B cell (primary cell): Measurements from ENCODE around the gene NTM. TPM values are rescaled to one million over a fixed set of nuclear protein-coding genes. Genes with fewer than 3 reads are reported as not detected.

ENCODE experiments used
- ATAC-seq: fragments of 200-7000 bp; cut with Tn5 transposase; one replicate; pipeline ENCODE4 v1.10.0; 2021; ENCODE audit warnings: low read depth, mild to moderate bottlenecking, moderate number of reproducible peaks, moderate library complexity
- CTCF ChIA-PET: fragments of 350-600 bp; sonication (Branson Sonifier 250); formaldehyde crosslinking; loops from one replicate; lab custom pipeline; 2021; ENCODE audit warnings: antibody characterized with exemption, inconsistent platforms; lab: Charles Lee
- POLR2A ChIA-PET: fragments of 350-600 bp; sonication (Branson Sonifier 250); formaldehyde crosslinking; loops from one replicate; lab custom pipeline; 2021; ENCODE audit warnings: antibody characterized with exemption; lab: Charles Lee
- DNase-seq: peaks from one replicate; pipeline ENCODE4 v3.0.0; 2013
- H2AFZ ChIP-seq: 2 replicates; pipeline ENCODE4 v1.6.1; 2012; ENCODE audit warnings: mild to moderate bottlenecking, low read depth, low read length; ENCODE audit not compliant: insufficient read depth, poor library complexity, severe bottlenecking
- H3K27ac ChIP-seq, 2 donors: 1 replicate in 1 of 2; 2 replicates in 1 of 2; pipeline ENCODE4 v1.5.1; 2012 to 2013; ENCODE audit warnings: low read length in 2 of 2, mild to moderate bottlenecking in 2 of 2, moderate library complexity in 1 of 2
- H3K27me3 ChIP-seq, 4 experiments: fragments of 200-600 bp in 1 of 4; sonication (generic) in 1 of 4; replicated peaks in 1 of 4; 1 replicate in 2 of 4; 2 replicates in 2 of 4; pipeline versions ENCODE4 v1.6.1 to v1.7.0; 2013 to 2016; ENCODE audit warnings: low read length in 3 of 4, mild to moderate bottlenecking in 2 of 4, mixed read lengths in 1 of 4, moderate library complexity in 1 of 4; ENCODE audit not compliant: insufficient read depth in 4 of 4, control insufficient read depth in 3 of 4; ENCODE audit errors: control extremely low read depth in 1 of 4
- H3K36me3 ChIP-seq, 2 experiments: replicated peaks in 1 of 2; 1 replicate in 1 of 2; 2 replicates in 1 of 2; pipeline versions ENCODE4 v1.6.1 to v1.7.1; 2013; ENCODE audit warnings: low read length in 1 of 2; ENCODE audit not compliant: insufficient read depth in 2 of 2, control insufficient read depth in 1 of 2; ENCODE audit errors: control extremely low read depth in 1 of 2, extremely low read depth in 1 of 2
- H3K4me1 ChIP-seq, 2 donors: fragments of 200-600 bp in 1 of 2; sonication (generic) in 1 of 2; 1 replicate in 1 of 2; 2 replicates in 1 of 2; pipeline versions ENCODE4 v1.5.1 to v1.6.1; 2013 to 2017; ENCODE audit warnings: low read length in 2 of 2; ENCODE audit not compliant: control insufficient read depth in 2 of 2, insufficient read depth in 2 of 2
- H3K4me2 ChIP-seq: replicated peaks from 2 replicates; pipeline ENCODE3; 2012; ENCODE audit warnings: mild to moderate bottlenecking, low read depth, low read length; ENCODE audit not compliant: poor library complexity, severe bottlenecking
- H3K4me3 ChIP-seq, 5 experiments: fragments of 200-600 bp in 1 of 5; sonication (generic) in 1 of 5; 1 replicate in 3 of 5; 2 replicates in 2 of 5; pipeline versions ENCODE4 v1.5.1 to v1.7.0; 2011 to 2016; ENCODE audit warnings: low read length in 4 of 5, mild to moderate bottlenecking in 4 of 5, low read depth in 2 of 5, control low read depth in 1 of 5, moderate library complexity in 1 of 5; ENCODE audit not compliant: insufficient read depth in 1 of 5; ENCODE audit errors: control extremely low read depth in 1 of 5, extremely low read depth in 1 of 5
- H3K79me2 ChIP-seq: fragments of 200-600 bp; sonication (generic); one replicate; pipeline ENCODE4 v1.6.0; 2016; ENCODE audit warnings: low read length; ENCODE audit not compliant: control insufficient read depth, insufficient read depth
- H3K9ac ChIP-seq: fragments of 200-600 bp; sonication (generic); 2 replicates; pipeline ENCODE4 v1.6.1; 2017; ENCODE audit warnings: mild to moderate bottlenecking, low read length, moderate library complexity
- H3K9me3 ChIP-seq, 3 donors: one replicate each; pipeline versions ENCODE4 v1.6.1 to v1.7.1; 2013; ENCODE audit warnings: low read length in 2 of 3; ENCODE audit not compliant: control insufficient read depth in 2 of 3, insufficient read depth in 1 of 3; ENCODE audit errors: control extremely low read depth in 1 of 3
- H4K20me1 ChIP-seq: 2 replicates; pipeline ENCODE4 v1.6.0; 2012; ENCODE audit warnings: mild to moderate bottlenecking, low read length; ENCODE audit not compliant: insufficient read depth, control insufficient read depth, poor library complexity, severe bottlenecking
- H3K27ac Mint-ChIP-seq: one replicate; pipeline ENCODE4 v1.8.0; 2021; ENCODE audit warnings: mixed read lengths
- H3K27me3 Mint-ChIP-seq: one replicate; pipeline ENCODE4 v1.8.0; 2021; ENCODE audit warnings: mixed read lengths
- H3K4me1 Mint-ChIP-seq: one replicate; pipeline ENCODE4 v1.8.0; 2021; ENCODE audit warnings: mixed read lengths
- H3K4me3 Mint-ChIP-seq: one replicate; pipeline ENCODE4 v1.8.0; 2021; ENCODE audit warnings: mixed read lengths
- H3K9me3 Mint-ChIP-seq: one replicate; pipeline ENCODE4 v1.8.0; 2022; ENCODE audit warnings: mixed read lengths; ENCODE audit not compliant: insufficient read depth
- CTCF ChIP-seq: fragments of 200-600 bp; IDR thresholded peaks from one replicate; pipeline ENCODE4 v1.8.0; 2022; ENCODE audit warnings: antibody characterized with exemption, mild to moderate bottlenecking
- EZH2 ChIP-seq: IDR thresholded peaks from 2 replicates; pipeline ENCODE4 v1.6.1; 2012; ENCODE audit warnings: borderline replicate concordance, low read depth, mild to moderate bottlenecking, moderate library complexity, low read length; ENCODE audit not compliant: insufficient read depth, poor library complexity, severe bottlenecking
- WGBS: methylation state at CpG from one replicate; pipeline ENCODE4 v1.1.5; 2013; ENCODE audit warnings: missing lambda C conversion rate; ENCODE audit not compliant: insufficient coverage; 5-methylcytosine and 5-hydroxymethylcytosine counted together
- intact Hi-C: fragments of 100-400 bp; cut with micrococcal nuclease; formaldehyde crosslinking; loops from one replicate; pipeline ENCODE4 v1.10.0; 2022
- polyA plus RNA-seq: library from polyadenylated mRNA; depleted of rRNA; stranded (reverse); fragments of >200 nt; gene quantifications from 2 replicates; pipeline ENCODE4 v1.2.3, GENCODE V29; 2012
- total RNA-seq, 2 donors: library from RNA; stranded (reverse); fragments of 120-200 nt in 1 of 2; gene quantifications; 1 replicate in 1 of 2; 2 replicates in 1 of 2; pipeline versions ENCODE4 v1.2.3 to v1.2.4, GENCODE V29; 2013 to 2022

NTM gene
- total and polyA plus RNA-seq, 2 donors (not counting 1 experiment from before 2014, with no cell fraction given), result not detected

- Histone ChIP-seq H2AFZ (peak overlapping the region; percentile 47), H3K4me1 (peaks cover 0 to 4% of the 10 kb centered on the region in 2 donors), H3K4me2 (no peak overlapping the region), H3K9ac (no peak overlapping the region), H3K79me2 (no peaks in the 10 kb centered on the region), H3K27me3 (no peaks in the 10 kb centered on the region), H3K4me3 (no peak overlapping the region), H3K9me3 (peaks cover 0 to 7% (median 0%) of the 10 kb centered on the region in 3 donors), H3K36me3 (no peaks in the 10 kb centered on the region), H3K27ac (no peak overlapping the region), H4K20me1 (no peaks in the 10 kb centered on the region)
- 25% methylated on average over 19 of the region's 22 CpGs for WGBS
- Mint-ChIP-seq H3K9me3 (peaks cover 4% of the 10 kb centered on the region), H3K4me3 (no peak overlapping the region), H3K27me3 (no peaks in the 10 kb centered on the region), H3K27ac (no peak overlapping the region), H3K4me1 (no peaks in the 10 kb centered on the region)
- intact Hi-C loops, result no loop called here
- ChIA-PET CTCF (no interaction called here), POLR2A (no interaction called here)
- TF ChIP-seq CTCF, result no peak
- TF ChIP-seq EZH2, result no peak
- DNase-seq, result no peak
- ATAC-seq, result no peak
Measured at GRCh38 chr11:132125988-132126871, 755.8 kb downstream of the NTM start.
